ENCODE measurements around the gene EMSY.
"Not testable (repeated sequence)": the region's sequence is repeated elsewhere in the genome, so short reads cannot be mapped to it uniquely, and the experiment has no call there.

Gene EMSY

GRCh38 chr11:76444384-76445120 is at the start of gene EMSY:
EMSY (plus strand) TSS chr11:76445018; CDS start chr11:76446939, 1,921 bp downstream.
- DNase-seq (ENCODE audit: low spot score), result peak; percentile 98

GRCh38 chr11:76395296-76395695 is 49.5 kb upstream of the EMSY start:
- no peak for DNase-seq (ENCODE audit: low spot score)

GRCh38 chr11:76397383-76397782 is 47.4 kb upstream of the EMSY start:
- no peak for DNase-seq (ENCODE audit: low spot score)

GRCh38 chr11:76400967-76401366 is 43.9 kb upstream of the EMSY start:
- DNase-seq (ENCODE audit: low spot score), result no peak

GRCh38 chr11:76401484-76401883 is 43.3 kb upstream of the EMSY start:
- DNase-seq (ENCODE audit: low spot score), result not testable (repeated sequence)

- DNase-seq (ENCODE audit: low spot score), result no peak
Observed at GRCh38 chr11:76406359-76406758, 38.5 kb upstream of the EMSY start.

- no peak for DNase-seq (ENCODE audit: low spot score)
Observed at GRCh38 chr11:76408171-76408965, 36.5 kb upstream of the EMSY start.

GRCh38 chr11:76410851-76411357 is 33.9 kb upstream of the EMSY start:
- DNase-seq (ENCODE audit: low spot score), result no peak

GRCh38 chr11:76415073-76415472 is 29.7 kb upstream of the EMSY start:
- no peak for DNase-seq (ENCODE audit: low spot score)

GRCh38 chr11:76419896-76420295 is 24.9 kb upstream of the EMSY start:
- DNase-seq (ENCODE audit: low spot score), result peak; percentile 55

GRCh38 chr11:76424379-76424778 is 20.4 kb upstream of the EMSY start:
- DNase-seq (ENCODE audit: low spot score), result no peak

GRCh38 chr11:76424891-76425290 is 19.9 kb upstream of the EMSY start:
- no peak for DNase-seq (ENCODE audit: low spot score)

- no peak for DNase-seq (ENCODE audit: low spot score)
Observed at GRCh38 chr11:76426660-76427059, 18.2 kb upstream of the EMSY start.

GRCh38 chr11:76436020-76436419 is 8.8 kb upstream of the EMSY start:
- no peak for DNase-seq (ENCODE audit: low spot score)

- no peak for DNase-seq (ENCODE audit: low spot score)
Observed at GRCh38 chr11:76443268-76443980, 1.4 kb upstream of the EMSY start.

- DNase-seq (ENCODE audit: low spot score), result no peak
Observed at GRCh38 chr11:76444065-76444383, 794 bp upstream of the EMSY start.

- peak; percentile 68 for DNase-seq (ENCODE audit: low spot score)
Observed at GRCh38 chr11:76445121-76446084, 585 bp downstream of the EMSY start.

- DNase-seq (ENCODE audit: low spot score), result no peak
Observed at GRCh38 chr11:76448506-76448905, 3.7 kb downstream of the EMSY start.

GRCh38 chr11:76453248-76453647 is 8.4 kb downstream of the EMSY start:
- no peak for DNase-seq (ENCODE audit: low spot score)

- DNase-seq (ENCODE audit: low spot score), result no peak
Observed at GRCh38 chr11:76455331-76455730, 10.5 kb downstream of the EMSY start.

GRCh38 chr11:76455931-76456330 is 11.1 kb downstream of the EMSY start:
- no peak for DNase-seq (ENCODE audit: low spot score)

GRCh38 chr11:76456571-76456970 is 11.8 kb downstream of the EMSY start:
- no peak for DNase-seq (ENCODE audit: low spot score)
